ENCODE results near the gene ARPC4. TPM values are rescaled to one million over a fixed set of nuclear protein-coding genes. Genes with fewer than 3 reads are reported as not detected.

The ARPC4 gene
- total RNA-seq, 6 experiments from 2014 or later: 42.0 to 80.3 (median 57.3) TPM

DNA sequence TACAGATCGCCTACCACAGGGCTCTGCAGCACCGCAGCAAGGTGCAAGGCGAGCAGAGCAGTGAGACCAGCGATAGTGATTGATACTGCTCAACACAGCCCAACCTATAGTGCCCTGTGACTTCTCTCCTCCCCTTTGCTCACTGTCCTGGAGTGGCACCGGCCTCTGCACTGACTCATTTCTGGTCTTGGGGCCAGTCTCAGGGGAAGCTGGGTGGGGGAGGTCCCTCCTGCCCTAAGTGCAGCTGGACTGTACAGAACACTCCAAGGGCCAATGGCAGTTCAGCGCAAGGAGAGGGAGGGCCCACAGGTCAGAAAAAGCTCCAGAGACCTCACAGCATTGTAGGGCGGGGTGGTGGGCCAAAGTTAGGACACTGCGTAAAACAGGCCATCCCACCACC lies 45.6 kb upstream of the ARPC4 start:
- WGBS (ENCODE audit: insufficient coverage, low coverage, low lambda C conversion rate, missing lambda C conversion rate): 100% methylated on average over 1 of the region's 8 CpGs
- intact Hi-C loops (cut with DNase I): no loop called here
- Histone ChIP-seq H3K36me3 (peaks cover 0 to 64% (median 29%) of the 10 kb centered on the region in 4 donors), H3K27ac (no peak overlapping the region), H3K4me1 (peaks cover 0 to 10% (median 3%) of the 10 kb centered on the region in 4 donors), H3K4me3 (no peak overlapping the region), H3K9me3 (no peaks in the 10 kb centered on the region), H3K27me3 (no peaks in the 10 kb centered on the region)
- DNase-seq (no peak), ATAC-seq (no peak)
- TF ChIP-seq POLR2A (IDR thresholded peaks at IDR 0.05): no peak
- TF ChIP-seq, protein P1, sequence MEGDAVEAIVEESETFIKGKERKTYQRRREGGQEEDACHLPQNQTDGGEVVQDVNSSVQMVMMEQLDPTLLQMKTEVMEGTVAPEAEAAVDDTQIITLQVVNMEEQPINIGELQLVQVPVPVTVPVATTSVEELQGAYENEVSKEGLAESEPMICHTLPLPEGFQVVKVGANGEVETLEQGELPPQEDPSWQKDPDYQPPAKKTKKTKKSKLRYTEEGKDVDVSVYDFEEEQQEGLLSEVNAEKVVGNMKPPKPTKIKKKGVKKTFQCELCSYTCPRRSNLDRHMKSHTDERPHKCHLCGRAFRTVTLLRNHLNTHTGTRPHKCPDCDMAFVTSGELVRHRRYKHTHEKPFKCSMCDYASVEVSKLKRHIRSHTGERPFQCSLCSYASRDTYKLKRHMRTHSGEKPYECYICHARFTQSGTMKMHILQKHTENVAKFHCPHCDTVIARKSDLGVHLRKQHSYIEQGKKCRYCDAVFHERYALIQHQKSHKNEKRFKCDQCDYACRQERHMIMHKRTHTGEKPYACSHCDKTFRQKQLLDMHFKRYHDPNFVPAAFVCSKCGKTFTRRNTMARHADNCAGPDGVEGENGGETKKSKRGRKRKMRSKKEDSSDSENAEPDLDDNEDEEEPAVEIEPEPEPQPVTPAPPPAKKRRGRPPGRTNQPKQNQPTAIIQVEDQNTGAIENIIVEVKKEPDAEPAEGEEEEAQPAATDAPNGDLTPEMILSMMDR (IDR thresholded peaks at IDR 0.05): no peak

DNA sequence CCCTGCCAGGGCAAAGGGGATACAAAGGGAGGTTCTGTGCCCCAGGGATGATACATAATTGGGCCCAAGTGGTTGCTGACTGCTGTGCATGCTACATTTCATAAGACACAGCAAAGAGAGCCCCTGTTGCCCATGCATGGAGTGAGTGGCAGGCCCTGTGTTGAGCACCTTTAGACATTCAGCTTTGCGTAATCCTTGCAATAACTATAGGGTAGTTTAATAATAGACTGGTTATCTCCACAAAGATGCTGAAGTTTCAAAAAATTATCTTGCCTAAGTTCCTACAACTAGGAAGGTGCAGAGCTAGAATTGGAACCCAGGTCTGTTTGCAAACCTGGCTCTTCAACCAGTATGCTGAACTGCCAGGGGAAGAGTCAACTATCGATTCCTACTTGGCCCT lies 44.9 kb upstream of the ARPC4 start:
- TF ChIP-seq, protein P1 (IDR thresholded peaks at IDR 0.05): no peak
- TF ChIP-seq POLR2A (IDR thresholded peaks at IDR 0.05): no peak
- intact Hi-C loops (cut with DNase I): no loop called here
- Histone ChIP-seq H3K27ac (no peak overlapping the region), H3K4me3 (no peak overlapping the region), H3K4me1 (peaks cover 0 to 10% (median 3%) of the 10 kb centered on the region in 4 donors), H3K9me3 (no peaks in the 10 kb centered on the region), H3K36me3 (peaks cover 0 to 62% (median 30%) of the 10 kb centered on the region in 4 donors), H3K27me3 (no peaks in the 10 kb centered on the region)
- no peak for DNase-seq
- no peak for ATAC-seq
- WGBS (ENCODE audit: insufficient coverage, low coverage, low lambda C conversion rate, missing lambda C conversion rate): 100% methylated on average over 1 of the region's 2 CpGs

DNA sequence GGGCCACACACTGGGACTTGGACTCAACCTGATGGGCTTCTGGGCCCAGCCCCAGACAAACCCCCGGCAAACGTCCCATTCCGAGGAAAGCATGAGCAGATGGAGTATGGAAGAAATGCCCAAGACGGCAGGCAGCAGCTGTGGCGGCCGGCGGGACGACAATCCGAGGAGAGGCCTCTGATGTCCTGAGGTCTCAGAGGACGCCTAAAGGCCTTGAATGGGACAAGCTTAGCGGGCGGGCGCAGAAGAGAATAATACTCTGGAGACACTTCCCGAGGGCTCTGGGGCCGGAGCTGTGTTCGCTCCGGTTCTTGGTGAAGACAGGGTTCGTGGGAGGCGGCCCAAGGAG lies 43.6 kb upstream of the ARPC4 start:
- H3K9me3 ChIP-seq: no peaks in the 10 kb centered on the region
- intact Hi-C loops (cut with DNase I): no loop called here
- 5% methylated on average over 19 of the region's 19 CpGs for WGBS (ENCODE audit: insufficient coverage, low coverage, low lambda C conversion rate, missing lambda C conversion rate)
- peaks cover 0 to 50% (median 23%) of the 10 kb centered on the region in 4 donors for H3K36me3 ChIP-seq
- TF ChIP-seq, protein P1 (IDR thresholded peaks at IDR 0.05): no peak
- TF ChIP-seq POLR2A (IDR thresholded peaks at IDR 0.05): no peak
- no peak for DNase-seq
- peak overlapping the region; percentile 59 to 72 (median 61) for H3K4me3 ChIP-seq
- H3K27me3 ChIP-seq: no peaks in the 10 kb centered on the region
- H3K27ac ChIP-seq: peak overlapping the region; percentile 41 to 75 (median 66)
- peaks cover 0 to 10% (median 3%) of the 10 kb centered on the region in 4 donors for H3K4me1 ChIP-seq
- peak in 1 of 4 donors; percentile 40 for ATAC-seq

DNA sequence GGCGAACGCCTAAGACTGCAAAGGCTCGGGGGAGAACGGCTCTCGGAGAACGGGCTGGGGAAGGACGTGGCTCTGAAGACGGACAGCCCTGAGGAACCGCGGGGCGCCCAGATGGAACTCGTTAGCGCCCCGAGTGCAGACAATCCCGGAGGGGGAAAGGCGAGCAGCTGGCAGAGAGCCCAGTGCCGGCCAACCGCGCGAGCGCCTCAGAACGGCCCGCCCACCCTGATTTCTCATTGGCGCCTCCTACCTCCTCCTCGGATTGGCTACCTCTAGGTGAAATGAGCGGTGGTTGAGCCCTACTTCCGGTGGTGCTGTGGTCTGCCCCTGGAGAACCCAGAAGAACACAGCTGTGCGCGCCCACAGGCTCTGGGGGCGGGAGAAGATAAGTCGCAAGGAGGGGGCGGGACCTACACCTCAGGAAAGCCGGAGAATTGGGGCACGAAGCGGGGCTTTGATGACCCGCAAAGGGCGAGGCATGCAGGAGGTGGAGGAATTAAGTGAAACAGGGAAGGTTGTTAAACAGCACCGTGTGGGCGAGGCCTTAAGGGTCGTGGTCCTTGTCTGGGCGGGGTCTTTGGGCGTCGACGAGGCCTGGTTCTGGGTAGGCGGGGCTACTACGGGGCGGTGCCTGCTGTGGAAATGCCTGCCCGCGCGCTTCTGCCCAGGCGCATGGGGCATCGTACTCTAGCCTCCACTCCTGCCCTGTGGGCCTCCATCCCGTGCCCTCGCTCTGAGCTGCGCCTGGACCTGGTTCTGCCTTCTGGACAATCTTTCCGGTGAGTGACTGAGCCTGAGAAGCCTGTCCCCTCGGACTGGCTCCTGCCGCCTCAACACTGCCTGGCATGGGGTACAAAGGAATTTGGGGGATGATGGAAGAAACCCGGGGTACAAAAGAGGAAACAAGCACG lies 43.0 kb upstream of the ARPC4 start, which contains the start of gene OGG1:
Gene OGG1 (plus strand): TSS at position 308 of the 911 bp plus-strand sequence. CDS start 335 bp downstream, at position 643.
- intact Hi-C loops (cut with DNase I): no loop called here
- 1% methylated on average over 31 of the region's 60 CpGs for WGBS (ENCODE audit: insufficient coverage, low coverage, low lambda C conversion rate, missing lambda C conversion rate)
- Histone ChIP-seq H3K36me3 (peaks cover 0 to 43% (median 19%) of the 10 kb centered on the region in 4 donors), H3K4me3 (peak within 1 kb of the TSS; percentile 59 to 72 (median 61)), H3K27me3 (no peaks in the 10 kb centered on the region), H3K9me3 (no peaks in the 10 kb centered on the region), H3K4me1 (peaks cover 0 to 10% (median 3%) of the 10 kb centered on the region in 4 donors), H3K27ac (peak within 1 kb of the TSS; percentile 58 to 75 (median 68))
- TF ChIP-seq, protein P1 (IDR thresholded peaks at IDR 0.05): peak in 2 of 4 donors; percentile 12 to 19
- TF ChIP-seq POLR2A (IDR thresholded peaks at IDR 0.05): peak; percentile 56
- ATAC-seq (peak; percentile 94 to 97 (median 94)), DNase-seq (peak; percentile 98 to 99 (median 98))
